Stimulated activated CD4-positive, alpha-beta T cell treated with anti-CD3 and anti-CD28 coated beads, TNF-alpha, amount 100 ng/mL, for 4 hours (primary cell): ENCODE results near the gene RP9.

ENCODE experiments used
- DNase-seq, 3 experiments: peaks; one replicate each; pipeline ENCODE4 v3.0.0-alpha.2; 2020; ENCODE audit warnings: low read depth in 3 of 3

RP9 gene

DNA sequence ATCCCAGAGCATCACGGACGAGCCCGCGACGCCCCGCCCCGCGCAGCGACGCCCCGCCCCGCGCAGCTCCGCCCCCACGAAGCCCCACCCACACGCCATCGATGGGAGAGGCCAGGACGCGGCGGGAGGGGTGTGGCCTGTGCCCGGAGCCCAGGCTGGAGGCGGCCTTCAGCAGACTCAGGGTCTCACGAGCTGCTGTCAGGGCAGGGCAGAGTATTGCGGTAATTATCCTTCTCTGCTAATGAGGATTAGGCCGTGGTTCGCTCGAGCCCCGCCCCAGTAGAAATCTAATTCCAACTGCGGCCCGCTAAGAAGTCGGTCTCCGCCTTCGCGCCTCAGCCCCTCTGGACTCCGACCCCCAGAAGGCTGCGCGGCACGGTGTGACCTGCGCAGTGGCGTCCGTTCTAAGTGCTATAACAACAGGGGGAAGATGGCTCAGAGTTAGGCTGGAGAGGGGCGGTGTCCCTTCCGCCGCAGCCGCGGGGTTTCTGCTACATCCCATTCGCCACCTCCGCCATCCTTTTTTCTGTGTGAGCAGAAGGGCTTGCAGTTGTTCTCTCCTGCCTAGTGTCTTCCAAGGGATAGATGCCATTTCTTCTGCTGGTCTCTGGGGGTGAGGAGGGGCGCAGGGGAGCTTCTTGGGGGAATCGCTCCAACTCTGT, 46.3 kb downstream of the RP9 start:
- peak; percentile 83 to 88 (median 85) for DNase-seq

DNA sequence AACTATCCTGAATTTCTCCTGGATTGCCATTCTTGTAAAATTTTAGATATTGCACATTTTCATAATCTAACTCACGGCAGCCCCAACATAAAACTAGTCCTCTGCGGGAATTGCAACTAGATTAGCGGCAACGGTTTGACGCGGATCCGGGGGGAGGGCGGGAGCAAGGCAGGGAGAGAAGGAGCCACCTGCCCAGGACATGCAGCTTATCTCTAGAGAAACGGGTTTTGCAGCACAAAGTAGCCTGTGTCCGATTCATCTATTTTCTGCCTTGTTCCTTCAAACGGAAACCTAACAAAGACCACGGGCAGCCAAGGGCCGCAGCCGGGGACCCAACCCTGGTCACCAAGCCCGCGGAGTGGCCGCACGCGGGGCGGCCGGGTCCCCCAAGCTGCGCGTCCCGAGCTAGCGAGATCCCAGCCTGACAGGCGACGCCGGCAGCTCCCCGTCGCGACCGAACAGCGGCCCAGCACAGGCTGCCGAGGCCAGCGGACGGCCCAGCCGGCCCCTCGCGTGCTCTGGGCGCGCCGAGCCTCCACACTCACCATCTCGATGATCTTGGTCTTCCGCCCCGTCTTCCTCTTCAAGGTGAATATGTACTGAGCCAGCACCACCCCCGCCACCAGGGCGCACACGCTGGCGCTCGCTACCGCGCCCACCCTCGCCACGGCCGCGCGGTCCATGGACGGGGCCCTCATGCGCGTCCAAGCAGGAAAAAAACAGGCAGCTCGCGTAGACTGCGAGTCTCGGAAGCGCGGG, 47.0 kb downstream of the RP9 start, which contains the start of gene NT5C3A:
NT5C3A (minus strand) TSS at position 754 of the 759 bp plus-strand sequence; CDS start at position 683, 71 bp downstream.
- DNase-seq: no peak

DNA sequence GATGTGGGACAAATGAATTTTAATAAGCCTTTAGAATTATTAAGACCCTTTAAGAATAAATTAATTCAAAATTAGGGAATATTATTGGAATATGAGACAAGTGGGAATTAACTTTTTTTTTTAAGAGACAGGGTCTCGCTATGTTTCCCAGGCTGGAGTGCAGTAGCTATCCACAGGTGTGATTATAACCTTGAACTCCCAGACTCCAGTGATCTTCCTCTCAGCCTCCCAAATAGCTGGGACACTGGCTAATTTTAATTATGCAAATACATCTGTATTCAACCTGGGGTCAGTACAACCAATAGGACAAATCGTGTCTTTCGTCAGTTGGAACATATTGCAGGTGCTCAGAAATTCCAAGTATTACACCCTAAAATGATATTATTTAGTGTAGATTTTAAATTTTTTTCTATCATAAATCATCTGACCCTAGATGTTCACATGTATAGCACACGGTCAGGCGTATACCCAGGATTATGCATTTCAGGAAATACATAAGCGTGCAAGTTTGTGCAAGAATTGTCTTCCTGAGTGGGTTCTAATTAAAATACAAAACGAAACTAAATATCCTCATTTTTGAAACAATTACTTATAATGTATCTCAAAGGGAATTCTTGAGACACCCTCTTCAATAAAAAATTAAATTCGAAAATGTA, 47.8 kb downstream of the RP9 start:
- no peak for DNase-seq

DNA sequence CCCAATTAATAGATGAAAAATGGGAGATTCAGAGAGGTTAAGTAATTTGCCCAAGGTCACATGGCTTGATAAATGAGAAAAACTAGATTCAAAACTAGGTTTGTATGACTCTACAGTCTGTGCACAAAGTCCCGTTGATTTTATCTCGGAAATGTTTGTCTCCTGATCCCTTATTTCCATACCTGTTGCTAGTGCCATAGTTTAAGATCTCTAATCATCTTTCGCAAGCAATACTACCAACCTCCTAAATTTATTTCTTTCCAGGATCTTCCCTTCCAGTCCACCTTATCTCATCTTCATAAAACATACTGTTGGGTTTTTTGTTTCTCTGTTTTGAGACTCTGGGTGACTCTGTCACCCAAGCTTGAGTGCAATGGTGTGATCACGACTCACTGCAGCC, 49.6 kb downstream of the RP9 start:
- no peak for DNase-seq

DNA sequence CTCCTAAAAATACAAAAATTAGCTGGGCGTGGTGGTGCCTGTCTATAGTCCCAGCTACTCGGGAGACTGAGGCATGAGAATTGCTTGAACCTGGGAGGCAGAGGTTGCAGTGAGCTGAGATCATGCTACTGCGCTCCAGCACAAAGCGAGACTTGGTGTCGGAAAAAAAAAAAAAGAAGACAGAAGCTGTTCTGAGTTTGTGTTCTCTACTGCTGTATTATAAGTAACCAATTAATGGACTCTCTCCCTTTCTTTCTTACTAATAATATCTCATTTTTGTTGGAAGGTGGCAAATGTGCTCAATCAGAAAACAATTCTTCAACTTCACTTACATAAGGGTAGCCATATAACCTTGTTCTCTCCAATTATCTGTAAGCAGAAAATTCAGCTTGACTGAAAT, 54.0 kb downstream of the RP9 start:
- DNase-seq: no peak

DNA sequence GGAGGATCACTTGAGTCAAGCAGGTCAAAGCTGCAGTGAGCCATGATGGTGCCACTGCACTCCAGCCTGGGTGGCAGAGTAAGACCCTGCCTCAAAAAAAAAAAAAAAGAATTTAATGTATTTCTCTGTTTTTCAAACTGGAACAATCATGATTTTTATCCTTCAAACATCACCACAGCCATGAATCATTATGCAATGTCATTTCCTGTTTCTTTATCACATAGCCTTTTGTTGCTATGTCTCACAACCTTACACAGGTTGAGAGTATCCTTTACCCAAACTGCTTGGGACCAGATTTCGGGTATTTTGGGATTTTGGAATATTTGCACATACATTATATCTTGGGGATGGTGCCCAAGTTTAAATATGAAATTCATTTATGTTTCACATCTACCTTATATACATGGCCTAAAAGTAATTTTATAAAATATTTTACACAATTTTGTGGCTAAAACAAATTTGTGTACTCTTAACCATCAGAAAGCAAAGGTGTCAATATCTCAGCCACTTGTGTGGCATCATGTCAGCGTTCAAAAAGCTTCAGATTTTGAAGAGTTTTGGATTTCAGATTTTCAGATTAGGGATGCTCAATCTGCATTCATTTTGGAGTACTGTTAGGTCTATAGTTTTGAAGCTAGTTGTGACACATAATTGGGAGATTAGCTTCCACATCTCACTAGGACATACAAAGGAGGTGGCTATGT, 54.8 kb downstream of the RP9 start:
- DNase-seq: no peak

DNA sequence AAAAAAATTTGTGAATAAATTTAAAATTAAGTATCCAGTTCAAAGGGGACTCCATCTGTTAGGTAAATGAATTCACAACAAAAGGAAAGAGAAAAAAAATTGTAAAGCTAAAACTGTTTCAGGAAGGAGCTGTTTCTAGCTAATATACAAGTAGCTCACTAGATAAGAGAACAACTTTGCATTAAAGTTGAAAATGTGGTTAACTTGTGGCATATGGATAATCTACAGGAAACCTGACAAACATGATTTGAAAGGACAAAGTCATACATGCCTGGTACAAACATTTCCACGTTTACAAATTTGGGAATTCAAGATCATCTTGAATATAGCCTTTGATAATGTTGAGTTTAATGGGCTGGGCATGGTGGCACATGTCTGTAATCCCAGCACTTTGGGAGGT, 55.5 kb downstream of the RP9 start:
- DNase-seq: no peak

DNA sequence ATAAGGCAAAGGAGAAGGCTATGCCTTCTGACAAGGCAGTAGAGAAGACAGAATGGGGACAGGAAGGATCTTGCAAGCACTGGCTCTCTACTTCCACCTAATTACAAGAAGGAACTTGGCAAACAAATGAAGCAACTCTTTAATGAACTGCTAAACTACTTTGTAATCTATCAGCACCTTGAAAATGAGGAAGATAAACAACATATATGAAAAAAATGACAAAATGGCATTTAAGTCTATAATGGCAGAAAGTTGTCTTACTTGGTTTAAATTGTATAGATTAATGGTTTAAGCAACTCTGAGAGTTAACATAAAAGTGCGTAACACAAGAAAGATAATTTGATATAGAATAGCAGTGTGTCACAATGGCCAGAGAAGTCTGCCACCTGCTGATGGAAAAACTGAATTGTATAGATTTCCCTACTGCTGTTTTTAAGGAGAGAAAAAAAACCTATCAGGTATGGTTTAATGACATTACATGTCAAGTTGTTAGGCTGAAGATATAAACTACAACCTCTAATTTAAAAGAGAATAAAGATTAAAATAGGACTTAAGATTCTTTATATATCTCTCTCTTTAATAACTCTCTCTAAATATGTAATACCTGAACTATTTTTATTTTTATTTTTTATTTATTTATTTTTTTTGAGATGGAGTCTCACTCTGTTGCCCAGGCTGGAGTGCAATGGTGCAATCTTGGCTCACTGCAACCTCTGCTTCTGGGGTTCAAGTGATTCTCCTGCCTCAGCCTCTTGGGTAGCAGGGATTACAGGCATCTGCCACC, 58.5 kb downstream of the RP9 start:
- DNase-seq: no peak

DNA sequence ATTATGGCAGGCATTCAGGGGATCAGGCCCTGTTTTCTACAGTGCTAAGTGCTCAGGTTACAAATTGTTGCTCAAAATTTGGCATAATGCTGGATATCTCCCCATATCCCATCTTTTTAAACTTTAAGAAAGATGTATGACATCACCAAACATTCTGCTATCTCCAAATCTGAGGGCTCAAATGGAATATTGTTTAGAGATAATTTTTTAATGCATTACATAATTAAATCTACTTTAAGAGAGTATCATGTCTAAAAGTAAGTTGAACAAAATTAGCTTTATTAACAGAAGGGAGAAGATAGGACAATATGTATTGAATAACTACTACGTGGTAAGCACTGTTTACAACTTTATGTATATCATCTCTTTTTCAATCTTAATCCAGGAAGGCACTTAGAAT, 60.5 kb downstream of the RP9 start:
- no peak for DNase-seq

DNA sequence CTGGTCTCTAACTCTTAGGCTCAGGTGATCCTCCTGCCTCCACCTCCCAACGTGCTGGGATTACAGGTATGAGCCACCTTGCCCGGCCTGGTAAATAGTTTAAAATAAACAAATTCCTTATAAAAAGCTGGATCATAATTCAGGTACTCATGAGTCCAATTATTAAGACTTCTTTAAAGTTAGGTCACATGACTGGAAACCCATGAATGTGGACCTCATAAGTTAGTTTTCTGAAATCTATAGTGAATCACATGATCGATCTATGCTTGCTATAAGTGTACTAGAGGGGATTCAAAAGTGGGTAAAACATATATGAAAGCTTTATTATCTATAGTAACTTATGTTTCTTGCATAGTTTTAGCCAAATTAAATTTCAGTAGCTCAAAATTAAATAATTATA, 60.9 kb downstream of the RP9 start:
- DNase-seq: no peak

DNA sequence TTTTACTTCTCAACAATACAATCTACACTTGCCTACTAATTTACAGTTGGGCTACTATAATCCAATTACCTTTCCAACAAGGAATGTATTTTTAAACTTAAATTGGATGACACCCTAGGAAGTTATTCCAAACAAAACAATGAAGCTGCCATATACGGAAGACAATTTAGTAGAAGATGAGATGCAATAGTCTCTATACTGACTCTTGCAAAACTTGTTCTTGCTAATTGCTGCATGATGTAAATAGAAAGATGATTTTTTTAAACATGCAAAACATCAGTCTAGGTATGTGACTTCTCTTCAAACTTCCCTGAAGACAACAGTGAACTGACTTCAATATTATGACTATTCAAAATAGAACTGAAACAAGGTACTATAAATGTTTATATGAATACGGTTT, 64.2 kb downstream of the RP9 start:
- no peak for DNase-seq
